GM19397 (cell line): ENCODE data around the gene KRTAP27-1.

ENCODE experiments used
- ATAC-seq: cut with Tn5 transposase; IDR thresholded peaks from one replicate; pipeline ENCODE4 v1.9.1; 2021; ENCODE audit warnings: mild to moderate bottlenecking, moderate library complexity; ENCODE audit not compliant: unreplicated experiment

KRTAP27-1 gene

GRCh38 chr21:30305136-30305535, 32.4 kb downstream of the KRTAP27-1 start:
- no peak for ATAC-seq

GRCh38 chr21:30289215-30289614, 48.3 kb downstream of the KRTAP27-1 start, which contains the start of gene KRTAP25-1:
Gene KRTAP25-1 (minus strand): TSS chr21:30289514. CDS start chr21:30289490, 24 bp downstream.
- no peak for ATAC-seq
